IMR-90 (cell line): Measurements from ENCODE around the gene ZBTB44. TPM values are rescaled to one million over a fixed set of nuclear protein-coding genes. Genes with fewer than 3 reads are reported as not detected.

Experiments used
- ATAC-seq: fragments of 200-7000 bp; cut with Tn5 transposase; 2 replicates; pipeline ENCODE4 v1.9.1; 2020; ENCODE audit warnings: low read depth, mild to moderate bottlenecking, moderate library complexity
- BruUV-seq: library from RNA; stranded (reverse); fragments of 400-500 nt; replicated peaks from 2 replicates; lab custom pipeline; 2021; lab: Mats Ljungman, UMichigan
- CTCF ChIA-PET: fragments of 300-600 bp; formaldehyde crosslinking; extraction: SDS; loops from one replicate; lab custom pipeline; 2021; ENCODE audit warnings: antibody characterized with exemption; lab: Yijun Ruan, JAX
- POLR2A ChIA-PET: fragments of 300-600 bp; sonication (Branson Sonifier 250); formaldehyde crosslinking; loops from one replicate; lab custom pipeline; 2022; ENCODE audit warnings: antibody characterized with exemption; ENCODE audit not compliant: unreplicated experiment; lab: Charles Lee
- DNase-seq: peaks from one replicate; pipeline ENCODE4 v3.0.0; 2013
- H2AFZ ChIP-seq: replicated peaks from 2 replicates; pipeline ENCODE3; 2013; ENCODE audit warnings: low read length, mild to moderate bottlenecking; ENCODE audit not compliant: poor library complexity
- H2AK5ac ChIP-seq: 2 replicates; pipeline ENCODE4 v1.6.1; 2013; ENCODE audit warnings: low read depth, low read length, inconsistent platforms
- H2AK9ac ChIP-seq: replicated peaks from 2 replicates; pipeline ENCODE3; 2013; ENCODE audit warnings: mild to moderate bottlenecking, low read depth, low read length, moderate library complexity; ENCODE audit not compliant: poor library complexity
- H2BK120ac ChIP-seq: 2 replicates; pipeline ENCODE4 v1.6.1; 2013; ENCODE audit warnings: low read depth, low read length, inconsistent platforms
- H2BK15ac ChIP-seq: 3 replicates; pipeline ENCODE4 v1.6.1; 2013; ENCODE audit warnings: low read depth, low read length, inconsistent platforms
- H2BK20ac ChIP-seq: 2 replicates; pipeline ENCODE4 v1.6.1; 2013; ENCODE audit warnings: low read depth, mild to moderate bottlenecking, inconsistent platforms, low read length, moderate library complexity
- H2BK5ac ChIP-seq: 2 replicates; pipeline ENCODE4 v1.6.1; 2013; ENCODE audit warnings: mild to moderate bottlenecking, low read depth, low read length, inconsistent platforms; ENCODE audit not compliant: poor library complexity, severe bottlenecking
- H3K14ac ChIP-seq: replicated peaks from 2 replicates; pipeline ENCODE4 v1.6.1; 2013; ENCODE audit warnings: low read depth, low read length, inconsistent platforms
- H3K18ac ChIP-seq: 2 replicates; pipeline ENCODE4 v1.6.1; 2013; ENCODE audit warnings: low read depth, low read length, control low read depth
- H3K23ac ChIP-seq: 2 replicates; pipeline ENCODE4 v1.6.1; 2013; ENCODE audit warnings: low read depth, low read length, inconsistent platforms
- H3K27ac ChIP-seq: 2 replicates; pipeline ENCODE4 v1.5.1; 2013; ENCODE audit warnings: mild to moderate bottlenecking, control low read depth, low read length; ENCODE audit not compliant: insufficient read depth
- H3K27me3 ChIP-seq: 2 replicates; pipeline ENCODE4 v1.6.1; 2013; ENCODE audit warnings: low read length; ENCODE audit not compliant: control insufficient read depth, insufficient read depth
- H3K36me3 ChIP-seq: 2 replicates; pipeline ENCODE4 v1.6.1; 2013; ENCODE audit warnings: low read length, mixed read lengths; ENCODE audit not compliant: control insufficient read depth, insufficient read depth
- H3K4ac ChIP-seq: 2 replicates; pipeline ENCODE4 v1.6.1; 2013; ENCODE audit warnings: low read depth, low read length, inconsistent platforms
- H3K4me1 ChIP-seq: 2 replicates; pipeline ENCODE4 v1.6.1; 2013; ENCODE audit warnings: low read length, mixed read lengths; ENCODE audit not compliant: control insufficient read depth, insufficient read depth
- H3K4me2 ChIP-seq: 2 replicates; pipeline ENCODE4 v1.6.1; 2013; ENCODE audit warnings: low read depth, mild to moderate bottlenecking, control low read depth, low read length, moderate library complexity
- H3K4me3 ChIP-seq: 2 replicates; pipeline ENCODE4 v1.5.1; 2013; ENCODE audit warnings: low read depth, mild to moderate bottlenecking, control low read depth, low read length, moderate library complexity; ENCODE audit not compliant: insufficient read depth
- H3K56ac ChIP-seq: 2 replicates; pipeline ENCODE4 v1.6.1; 2013; ENCODE audit warnings: low read length, inconsistent platforms; ENCODE audit not compliant: insufficient read depth; ENCODE audit errors: extremely low read depth
- H3K79me1 ChIP-seq, 2 experiments: 2 replicates each; pipeline ENCODE4 v1.6.1; 2013; ENCODE audit warnings: low read length in 2 of 2, inconsistent platforms in 1 of 2, low read depth in 1 of 2
- H3K9ac ChIP-seq: 2 replicates; pipeline ENCODE4 v1.6.1; 2013; ENCODE audit warnings: low read depth, low read length, control low read depth
- H3K9me1 ChIP-seq: 2 replicates; pipeline ENCODE4 v1.6.1; 2013; ENCODE audit warnings: low read length, inconsistent platforms; ENCODE audit not compliant: insufficient read depth
- H3K9me3 ChIP-seq: 2 replicates; pipeline ENCODE4 v1.6.1; 2013; ENCODE audit warnings: low read length; ENCODE audit not compliant: control insufficient read depth, insufficient read depth
- H4K20me1 ChIP-seq: 2 replicates; pipeline ENCODE4 v1.6.1; 2013; ENCODE audit warnings: low read length, inconsistent platforms; ENCODE audit not compliant: insufficient read depth
- H4K5ac ChIP-seq: 2 replicates; pipeline ENCODE4 v1.6.1; 2013; ENCODE audit warnings: mild to moderate bottlenecking, low read depth, low read length, control low read depth
- H4K8ac ChIP-seq, 2 experiments: 2 replicates each; pipeline ENCODE4 v1.6.1; 2013; ENCODE audit warnings: low read depth in 2 of 2, low read length in 2 of 2, control low read depth in 1 of 2, inconsistent platforms in 1 of 2
- H4K91ac ChIP-seq: 2 replicates; pipeline ENCODE4 v1.6.1; 2013; ENCODE audit warnings: low read depth, low read length, inconsistent platforms; ENCODE audit not compliant: insufficient read depth
- BHLHE40 ChIP-seq: fragments of 150-350 bp; IDR thresholded peaks from 2 replicates; pipeline ENCODE4 v1.6.1; 2016; ENCODE audit warnings: mild to moderate bottlenecking, low read depth, low read length
- CEBPB ChIP-seq: IDR thresholded peaks from 2 replicates; pipeline ENCODE4 v1.6.1; 2012; ENCODE audit warnings: low read depth, low read length, improper control_type of control experiment
- CHD1 ChIP-seq: IDR thresholded peaks from 2 replicates; pipeline ENCODE4 v1.6.1; 2012; ENCODE audit warnings: low read depth, low read length, improper control_type of control experiment
- CTCF ChIP-seq: conservative IDR thresholded peaks from 2 replicates; pipeline ENCODE4 v1.5.1; 2012; ENCODE audit warnings: mild to moderate bottlenecking, low read depth, low read length, improper control_type of control experiment
- ELK1 ChIP-seq: fragments of 150-350 bp; IDR thresholded peaks from 2 replicates; pipeline ENCODE4 v1.6.1; 2016; ENCODE audit warnings: low read depth, mild to moderate bottlenecking, low read length, moderate library complexity, borderline replicate concordance
- FOS ChIP-seq: fragments of 150-350 bp; IDR thresholded peaks from 2 replicates; pipeline ENCODE4 v1.6.1; 2016; ENCODE audit warnings: low read depth, low read length
- MAFK ChIP-seq: IDR thresholded peaks from 2 replicates; pipeline ENCODE4 v1.6.1; 2012; ENCODE audit warnings: low read depth, low read length, improper control_type of control experiment
- MAZ ChIP-seq: IDR thresholded peaks from 2 replicates; pipeline ENCODE4 v1.6.1; 2012; ENCODE audit warnings: low read depth, mild to moderate bottlenecking, low read length, improper control_type of control experiment, moderate library complexity, borderline replicate concordance
- MXI1 ChIP-seq: IDR thresholded peaks from 2 replicates; pipeline ENCODE4 v1.6.1; 2012; ENCODE audit warnings: low read depth, mild to moderate bottlenecking, low read length, moderate library complexity, borderline replicate concordance
- NFE2L2 ChIP-seq: fragments of 150-350 bp; IDR thresholded peaks from 2 replicates; pipeline ENCODE4 v1.6.1; 2016; ENCODE audit warnings: low read depth, mild to moderate bottlenecking, low read length
- POLR2A ChIP-seq: IDR thresholded peaks from 2 replicates; pipeline ENCODE4 v1.6.1; 2012; ENCODE audit warnings: mild to moderate bottlenecking, low read depth, low read length
- RAD21 ChIP-seq: IDR thresholded peaks from 2 replicates; pipeline ENCODE4 v1.6.1; 2012; ENCODE audit warnings: low read length, improper control_type of control experiment
- RCOR1 ChIP-seq: IDR thresholded peaks from 2 replicates; pipeline ENCODE4 v1.6.1; 2012; ENCODE audit warnings: mild to moderate bottlenecking, low read length, improper control_type of control experiment; ENCODE audit not compliant: insufficient replicate concordance
- RFX5 ChIP-seq: IDR thresholded peaks from 2 replicates; pipeline ENCODE4 v1.8.0; 2012; ENCODE audit warnings: low read depth, mild to moderate bottlenecking, low read length, moderate library complexity
- SMC3 ChIP-seq: fragments of 150-350 bp; IDR thresholded peaks from 2 replicates; pipeline ENCODE4 v1.6.1; 2016; ENCODE audit warnings: low read depth, mild to moderate bottlenecking, antibody characterized with exemption, low read length, moderate library complexity
- USF2 ChIP-seq: fragments of 150-350 bp; IDR thresholded peaks from 2 replicates; pipeline ENCODE4 v1.6.1; 2017; ENCODE audit warnings: mild to moderate bottlenecking, antibody characterized with exemption, low read length, low read depth
- WGBS, 2 experiments: methylation state at CpG; one replicate each; pipeline versions ENCODE4 v1.1.5 to v1.1.7; 2013; ENCODE audit warnings: missing lambda C conversion rate in 2 of 2; ENCODE audit not compliant: insufficient read length in 1 of 2; ENCODE audit errors: extremely low coverage in 2 of 2; 5-methylcytosine and 5-hydroxymethylcytosine counted together
- dilution Hi-C: fragments of 300-500 bp; cut with HindIII; formaldehyde crosslinking; loops from one replicate; pipeline ENCODE4 v1.14.3; 2018; ENCODE audit warnings: low sequenced_read_pairs; ENCODE audit not compliant: unreplicated experiment
- in situ Hi-C: fragments of 300-500 bp; cut with MboI; formaldehyde crosslinking; loops from 3 replicates; pipeline ENCODE4 v1.14.3; 2019; ENCODE audit warnings: low sequenced_read_pairs, inconsistent platforms, mixed read lengths
- intact Hi-C: fragments of 100-400 bp; cut with micrococcal nuclease; formaldehyde crosslinking; loops from 2 replicates; pipeline ENCODE4 v1.10.0; 2022
- polyA plus RNA-seq, 3 experiments: library from polyadenylated mRNA; depleted of rRNA; stranded (reverse); fragments of >200 nt; gene quantifications; 2 replicates each; pipeline ENCODE4 v1.2.3, GENCODE V29; 2012; ENCODE audit warnings: low replicate concordance in 1 of 3
- total RNA-seq: library from RNA; depleted of rRNA; stranded (reverse); fragments of >200 nt; gene quantifications from 2 replicates; pipeline ENCODE4 v1.2.3, GENCODE V29; 2012

ZBTB44 gene
- total and polyA plus RNA-seq, 2 of the 4 experiments (the other 2 are of a cell fraction) = 6.9 to 23.3 TPM

- dilution Hi-C loops (no loop called here), in situ Hi-C loops (no loop called here), intact Hi-C loops (no loop called here)
- H3K9me3 ChIP-seq = no peaks in the 10 kb centered on the region
- H3K27me3 ChIP-seq = peaks cover 22% of the 10 kb centered on the region
- no peak overlapping the region for H3K27ac ChIP-seq
- ATAC-seq (no peak), DNase-seq (no peak)
- no peaks in the 10 kb centered on the region for H3K4me1 ChIP-seq
- no peak overlapping the region for H3K56ac ChIP-seq
- no peak overlapping the region for H3K23ac ChIP-seq
- H4K20me1 ChIP-seq = no peaks in the 10 kb centered on the region
- BruUV-seq = no TSS peak
- no peak overlapping the region for H3K4me2 ChIP-seq
- POLR2A ChIA-PET = no interaction called here
- H3K4ac ChIP-seq = no peak overlapping the region
- H3K4me3 ChIP-seq = no peak overlapping the region
- H3K79me1 ChIP-seq = no peaks in the 10 kb centered on the region
- H3K14ac ChIP-seq = no peak overlapping the region
- no peak overlapping the region for H2BK20ac ChIP-seq
- no peak overlapping the region for H2BK15ac ChIP-seq
- H2AK9ac ChIP-seq = no peak overlapping the region
- no peaks in the 10 kb centered on the region for H3K36me3 ChIP-seq
- WGBS, 2 experiments = no CpG with 5 or more reads among the region's 19 CpGs
- no peak overlapping the region for H2AK5ac ChIP-seq
- no peak overlapping the region for H2BK5ac ChIP-seq
- TF ChIP-seq RAD21 (no peak), POLR2A (no peak), FOS (no peak), MAZ (no peak), SMC3 (no peak), BHLHE40 (no peak), MXI1 (no peak), ELK1 (no peak), RFX5 (no peak), CTCF (no peak), MAFK (no peak), RCOR1 (no peak), USF2 (no peak), CHD1 (no peak), CEBPB (no peak), NFE2L2 (no peak)
- no peak overlapping the region for H2AFZ ChIP-seq
- no peak overlapping the region for H4K91ac ChIP-seq
- H4K8ac ChIP-seq = no peak overlapping the region
- CTCF ChIA-PET = no interaction called here
- H2BK120ac ChIP-seq = no peak overlapping the region
- no peak overlapping the region for H3K18ac ChIP-seq
- H3K9me1 ChIP-seq = no peaks in the 10 kb centered on the region
- no peak overlapping the region for H3K9ac ChIP-seq
- H4K5ac ChIP-seq = no peak overlapping the region
Measured at GRCh38 chr11:130188585-130189347, 126.0 kb downstream of the ZBTB44 start.
